Loucy (cell line): Measurements from ENCODE around the gene SSH2.

Experiments
- H2AFZ ChIP-seq: fragments of 200-600 bp; sonication (generic); 2 replicates; pipeline ENCODE4 v1.6.0; 2016; ENCODE audit warnings: antibody characterized with exemption, mild to moderate bottlenecking, low read length, moderate library complexity
- H3F3A ChIP-seq: fragments of 200-600 bp; 2 replicates; pipeline ENCODE4 v1.6.0; 2016; ENCODE audit warnings: antibody characterized with exemption, low read depth, mild to moderate bottlenecking
- H3K27me3 ChIP-seq: fragments of 200-600 bp; sonication (generic); 2 replicates; pipeline ENCODE4 v1.6.1; 2014; ENCODE audit warnings: low read length, mild to moderate bottlenecking; ENCODE audit not compliant: insufficient read depth, poor library complexity, severe bottlenecking
- H3K36me3 ChIP-seq: fragments of 200-600 bp; sonication (generic); 2 replicates; pipeline ENCODE4 v1.6.1; 2016; ENCODE audit warnings: low read length; ENCODE audit not compliant: insufficient read depth
- H3K4me1 ChIP-seq: fragments of 200-600 bp; sonication (generic); 2 replicates; pipeline ENCODE4 v1.5.1; 2014; ENCODE audit warnings: low read length, mild to moderate bottlenecking; ENCODE audit not compliant: insufficient read depth, poor library complexity, severe bottlenecking
- H3K4me2 ChIP-seq: fragments of 200-600 bp; sonication (generic); 2 replicates; pipeline ENCODE4 v1.6.0; 2014; ENCODE audit warnings: antibody characterized with exemption, low read length, low read depth, mild to moderate bottlenecking; ENCODE audit not compliant: poor library complexity, severe bottlenecking
- H3K4me3 ChIP-seq: fragments of 200-600 bp; sonication (generic); 2 replicates; pipeline ENCODE4 v1.5.1; 2014; ENCODE audit warnings: low read length, mild to moderate bottlenecking, mixed read lengths; ENCODE audit not compliant: poor library complexity, severe bottlenecking
- H3K79me2 ChIP-seq: fragments of 200-600 bp; sonication (generic); 2 replicates; pipeline ENCODE4 v1.6.1; 2014; ENCODE audit warnings: low read length; ENCODE audit not compliant: insufficient read depth
- H3K9ac ChIP-seq: fragments of 200-600 bp; sonication (generic); 2 replicates; pipeline ENCODE4 v1.6.0; 2014; ENCODE audit warnings: mild to moderate bottlenecking, low read depth, low read length, moderate library complexity; ENCODE audit not compliant: poor library complexity, severe bottlenecking
- H3K9me2 ChIP-seq: fragments of 200-600 bp; sonication (generic); replicated peaks from 2 replicates; pipeline ENCODE4 v1.6.1; 2016; ENCODE audit warnings: low read depth, low read length, mixed read lengths
- H3K9me3 ChIP-seq: fragments of 200-600 bp; sonication (generic); 2 replicates; pipeline ENCODE4 v1.6.1; 2014; ENCODE audit warnings: mild to moderate bottlenecking, antibody characterized with exemption, low read length, low read depth; ENCODE audit not compliant: insufficient read depth
- H4K20me1 ChIP-seq: fragments of 200-600 bp; sonication (generic); 2 replicates; pipeline ENCODE4 v1.6.0; 2014; ENCODE audit warnings: antibody characterized with exemption, low read length, mild to moderate bottlenecking; ENCODE audit not compliant: insufficient read depth, poor library complexity, severe bottlenecking
- CTCF ChIP-seq: fragments of 200-600 bp; sonication (generic); conservative IDR thresholded peaks from 2 replicates; pipeline ENCODE4 v1.5.1; 2014; ENCODE audit warnings: mild to moderate bottlenecking, antibody characterized with exemption, low read length
- EZH2phosphoT487 ChIP-seq: fragments of 200-600 bp; IDR thresholded peaks from 2 replicates; pipeline ENCODE4 v1.6.1; 2018; ENCODE audit warnings: antibody characterized with exemption, mild to moderate bottlenecking, moderate library complexity, borderline replicate concordance

SSH2 gene

GRCh38 chr17:29663155-29663554 lies 266.9 kb downstream of the SSH2 start:
- no peak overlapping the region for H3K4me3 ChIP-seq
- no peaks in the 10 kb centered on the region for H4K20me1 ChIP-seq
- H3K27me3 ChIP-seq: no peaks in the 10 kb centered on the region
- H3K79me2 ChIP-seq: 0 out of 2 replicates have a peak, but pooled peaks cover 2% of the 10 kb centered on the region
- no peak overlapping the region for H3K4me2 ChIP-seq
- H3K4me1 ChIP-seq: peaks cover 25% of the 10 kb centered on the region
- no peaks in the 10 kb centered on the region; the same call in 1 of the 2 replicates for H3F3A ChIP-seq
- H2AFZ ChIP-seq: no peak overlapping the region
- no peak overlapping the region for H3K9ac ChIP-seq
- peaks cover 50% of the 10 kb centered on the region; the same call in 1 of the 2 replicates for H3K36me3 ChIP-seq
- no peaks in the 10 kb centered on the region for H3K9me2 ChIP-seq
- H3K9me3 ChIP-seq: no peaks in the 10 kb centered on the region
- TF ChIP-seq CTCF: no peak
- no peak for TF ChIP-seq EZH2phosphoT487

DNA sequence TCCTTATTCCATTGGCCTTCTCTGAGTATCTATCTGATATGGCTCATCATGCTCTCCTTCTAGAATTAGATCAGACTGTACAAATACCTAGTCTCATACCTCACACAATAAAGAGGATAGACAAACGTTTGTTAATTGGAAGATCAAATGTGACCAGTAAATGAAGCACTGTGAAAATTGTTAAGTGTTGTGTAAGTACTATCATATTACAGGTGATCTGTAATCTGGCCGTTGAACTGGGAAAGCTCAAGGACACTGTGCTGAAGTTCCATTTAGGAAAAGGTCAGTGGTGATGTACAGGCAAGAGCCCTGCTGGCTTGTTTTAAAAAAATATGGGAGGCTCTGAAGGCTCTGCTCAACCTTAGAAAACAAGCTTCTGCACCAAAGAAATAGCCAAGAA lies 268.8 kb downstream of the SSH2 start:
- H3K4me2 ChIP-seq: no peak overlapping the region
- TF ChIP-seq EZH2phosphoT487: no peak
- no peak for TF ChIP-seq CTCF
- H3K36me3 ChIP-seq: peaks cover 41% of the 10 kb centered on the region; the same call in 1 of the 2 replicates
- H3K4me3 ChIP-seq: no peak overlapping the region
- no peak overlapping the region for H3K9ac ChIP-seq
- H4K20me1 ChIP-seq: no peaks in the 10 kb centered on the region
- no peaks in the 10 kb centered on the region for H3K27me3 ChIP-seq
- H3F3A ChIP-seq: no peaks in the 10 kb centered on the region; the same call in 1 of the 2 replicates
- H3K9me2 ChIP-seq: no peaks in the 10 kb centered on the region
- 0 out of 2 replicates have a peak, but pooled peaks cover 2% of the 10 kb centered on the region for H3K79me2 ChIP-seq
- no peaks in the 10 kb centered on the region for H3K9me3 ChIP-seq
- H3K4me1 ChIP-seq: peaks cover 20% of the 10 kb centered on the region
- no peak overlapping the region for H2AFZ ChIP-seq

- Histone ChIP-seq H3K4me2 (peak overlapping the region; percentile 73), H3K79me2 (0 out of 2 replicates have a peak, but pooled peaks cover 2% of the 10 kb centered on the region), H2AFZ (no peak overlapping the region), H3K36me3 (peaks cover 40% of the 10 kb centered on the region; the same call in 1 of the 2 replicates), H3K9me2 (no peaks in the 10 kb centered on the region), H4K20me1 (no peaks in the 10 kb centered on the region), H3F3A (no peaks in the 10 kb centered on the region; the same call in 1 of the 2 replicates), H3K9me3 (no peaks in the 10 kb centered on the region), H3K4me1 (peaks cover 16% of the 10 kb centered on the region), H3K4me3 (peak overlapping the region; percentile 33), H3K27me3 (no peaks in the 10 kb centered on the region), H3K9ac (no peak overlapping the region)
- no peak for TF ChIP-seq CTCF
- no peak for TF ChIP-seq EZH2phosphoT487
Measured at GRCh38 chr17:29659155-29659554, 270.9 kb downstream of the SSH2 start.
